DND-41 (cell line): ENCODE data around the gene PTH2.

Source experiments
- CTCF ChIP-seq: IDR thresholded peaks from 2 replicates; pipeline ENCODE4 v1.5.1; 2012; ENCODE audit warnings: borderline replicate concordance, low read length, moderate library complexity, mild to moderate bottlenecking; ENCODE audit not compliant: poor library complexity, severe bottlenecking; ENCODE audit errors: extremely low read depth
- EZH2 ChIP-seq: IDR thresholded peaks from 3 replicates; pipeline ENCODE4 v1.6.1; 2012; ENCODE audit warnings: borderline replicate concordance, low read depth, mild to moderate bottlenecking, moderate library complexity, low read length, inconsistent platforms; ENCODE audit not compliant: severe bottlenecking

GRCh38 chr19:49427339-49427738 lies 4.1 kb upstream of the PTH2 start:
- TF ChIP-seq EZH2 = no peak
- TF ChIP-seq CTCF = no peak
